ENCODE data around the gene PSPH.

The PSPH gene

GRCh38 chr7:56007167-56007652 lies 44.0 kb downstream of the PSPH start:
- no peak for DNase-seq

- DNase-seq, result no peak
Measured at GRCh38 chr7:56003749-56004148, 47.5 kb downstream of the PSPH start.

GRCh38 chr7:55996856-55997500 lies 54.3 kb downstream of the PSPH start:
- no peak for DNase-seq

GRCh38 chr7:55992346-55992745 lies 58.9 kb downstream of the PSPH start:
- no peak for DNase-seq

GRCh38 chr7:55983537-55983936 lies 67.7 kb downstream of the PSPH start:
- no peak for DNase-seq

- no peak for DNase-seq
Measured at GRCh38 chr7:55980266-55980665, 71.0 kb downstream of the PSPH start.

- DNase-seq, result peak in 29 of 58 donors; percentile 1 to 70 (median 21)
Measured at GRCh38 chr7:55977831-55978230, 73.4 kb downstream of the PSPH start.

- DNase-seq, result no peak
Measured at GRCh38 chr7:55975988-55976633, 75.1 kb downstream of the PSPH start.

GRCh38 chr7:55973747-55974250 lies 77.4 kb downstream of the PSPH start:
- no peak for DNase-seq

- no peak for DNase-seq
Measured at GRCh38 chr7:55970978-55971377, 80.3 kb downstream of the PSPH start.

GRCh38 chr7:55970561-55970960 lies 80.7 kb downstream of the PSPH start:
- DNase-seq, result no peak

GRCh38 chr7:55969391-55969790 lies 81.9 kb downstream of the PSPH start:
- no peak for DNase-seq

GRCh38 chr7:55966851-55967250 lies 84.4 kb downstream of the PSPH start:
- DNase-seq, result peak in 15 of 58 donors; percentile 2 to 65 (median 8)

- DNase-seq, result peak in 21 of 58 donors; percentile 2 to 52 (median 15)
Measured at GRCh38 chr7:55965805-55966421, 85.3 kb downstream of the PSPH start.

GRCh38 chr7:55965100-55965470 lies 86.2 kb downstream of the PSPH start:
- peak in 1 of 58 donors; percentile 53 for DNase-seq

GRCh38 chr7:55964261-55965099 lies 86.8 kb downstream of the PSPH start, which contains the start of gene NIPSNAP2:
Gene NIPSNAP2 (plus strand): TSS chr7:55964585. CDS start chr7:55964610, 25 bp downstream.
- peak in 55 of 58 donors; percentile 13 to 77 (median 55) for DNase-seq

GRCh38 chr7:55963584-55964168 lies 87.6 kb downstream of the PSPH start:
- DNase-seq, result no peak

- DNase-seq, result no peak
Measured at GRCh38 chr7:55962014-55962413, 89.2 kb downstream of the PSPH start.
